Loucy (cell line): ENCODE data around the gene C8A.

ENCODE experiments used
- H2AFZ ChIP-seq: fragments of 200-600 bp; sonication (generic); 2 replicates; pipeline ENCODE4 v1.6.0; 2016; ENCODE audit warnings: antibody characterized with exemption, mild to moderate bottlenecking, low read length, moderate library complexity
- H3F3A ChIP-seq: fragments of 200-600 bp; 2 replicates; pipeline ENCODE4 v1.6.0; 2016; ENCODE audit warnings: antibody characterized with exemption, low read depth, mild to moderate bottlenecking
- H3K27me3 ChIP-seq: fragments of 200-600 bp; sonication (generic); 2 replicates; pipeline ENCODE4 v1.6.1; 2014; ENCODE audit warnings: low read length, mild to moderate bottlenecking; ENCODE audit not compliant: insufficient read depth, poor library complexity, severe bottlenecking
- H3K36me3 ChIP-seq: fragments of 200-600 bp; sonication (generic); 2 replicates; pipeline ENCODE4 v1.6.1; 2016; ENCODE audit warnings: low read length; ENCODE audit not compliant: insufficient read depth
- H3K4me1 ChIP-seq: fragments of 200-600 bp; sonication (generic); 2 replicates; pipeline ENCODE4 v1.5.1; 2014; ENCODE audit warnings: low read length, mild to moderate bottlenecking; ENCODE audit not compliant: insufficient read depth, poor library complexity, severe bottlenecking
- H3K4me2 ChIP-seq: fragments of 200-600 bp; sonication (generic); 2 replicates; pipeline ENCODE4 v1.6.0; 2014; ENCODE audit warnings: antibody characterized with exemption, low read length, low read depth, mild to moderate bottlenecking; ENCODE audit not compliant: poor library complexity, severe bottlenecking
- H3K4me3 ChIP-seq: fragments of 200-600 bp; sonication (generic); 2 replicates; pipeline ENCODE4 v1.5.1; 2014; ENCODE audit warnings: low read length, mild to moderate bottlenecking, mixed read lengths; ENCODE audit not compliant: poor library complexity, severe bottlenecking
- H3K79me2 ChIP-seq: fragments of 200-600 bp; sonication (generic); 2 replicates; pipeline ENCODE4 v1.6.1; 2014; ENCODE audit warnings: low read length; ENCODE audit not compliant: insufficient read depth
- H3K9ac ChIP-seq: fragments of 200-600 bp; sonication (generic); 2 replicates; pipeline ENCODE4 v1.6.0; 2014; ENCODE audit warnings: mild to moderate bottlenecking, low read depth, low read length, moderate library complexity; ENCODE audit not compliant: poor library complexity, severe bottlenecking
- H3K9me2 ChIP-seq: fragments of 200-600 bp; sonication (generic); replicated peaks from 2 replicates; pipeline ENCODE4 v1.6.1; 2016; ENCODE audit warnings: low read depth, low read length, mixed read lengths
- H3K9me3 ChIP-seq: fragments of 200-600 bp; sonication (generic); 2 replicates; pipeline ENCODE4 v1.6.1; 2014; ENCODE audit warnings: mild to moderate bottlenecking, antibody characterized with exemption, low read length, low read depth; ENCODE audit not compliant: insufficient read depth
- H4K20me1 ChIP-seq: fragments of 200-600 bp; sonication (generic); 2 replicates; pipeline ENCODE4 v1.6.0; 2014; ENCODE audit warnings: antibody characterized with exemption, low read length, mild to moderate bottlenecking; ENCODE audit not compliant: insufficient read depth, poor library complexity, severe bottlenecking
- EZH2phosphoT487 ChIP-seq: fragments of 200-600 bp; IDR thresholded peaks from 2 replicates; pipeline ENCODE4 v1.6.1; 2018; ENCODE audit warnings: antibody characterized with exemption, mild to moderate bottlenecking, moderate library complexity, borderline replicate concordance
- TF ChIP-seq, protein P1 (sequence below): fragments of 200-600 bp; sonication (generic); conservative IDR thresholded peaks from 2 replicates; pipeline ENCODE4 v1.5.1; 2014; ENCODE audit warnings: mild to moderate bottlenecking, antibody characterized with exemption, low read length

C8A gene

DNA sequence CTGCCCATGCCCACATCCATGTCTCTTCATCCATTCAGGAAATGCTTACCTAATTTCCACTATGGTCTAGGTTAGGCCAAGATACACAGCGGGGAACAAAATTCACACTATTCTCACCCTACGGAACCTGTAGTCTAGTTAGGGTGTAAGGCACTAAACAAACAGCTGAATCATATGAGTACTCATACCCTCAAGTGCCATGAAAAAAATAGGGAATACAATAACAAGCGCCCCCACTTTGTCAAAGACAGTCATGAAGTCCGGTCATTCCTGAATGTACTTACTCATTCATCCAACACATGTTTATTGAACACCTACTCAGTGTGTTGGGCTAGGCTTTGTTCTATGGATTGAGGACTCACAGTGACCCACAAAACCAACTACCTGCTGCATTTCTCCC is 29.2 kb upstream of the C8A start:
- no peaks in the 10 kb centered on the region for H4K20me1 ChIP-seq
- no peak overlapping the region for H3K4me3 ChIP-seq
- H2AFZ ChIP-seq = no peak overlapping the region
- TF ChIP-seq EZH2phosphoT487 = no peak
- TF ChIP-seq, protein P1, sequence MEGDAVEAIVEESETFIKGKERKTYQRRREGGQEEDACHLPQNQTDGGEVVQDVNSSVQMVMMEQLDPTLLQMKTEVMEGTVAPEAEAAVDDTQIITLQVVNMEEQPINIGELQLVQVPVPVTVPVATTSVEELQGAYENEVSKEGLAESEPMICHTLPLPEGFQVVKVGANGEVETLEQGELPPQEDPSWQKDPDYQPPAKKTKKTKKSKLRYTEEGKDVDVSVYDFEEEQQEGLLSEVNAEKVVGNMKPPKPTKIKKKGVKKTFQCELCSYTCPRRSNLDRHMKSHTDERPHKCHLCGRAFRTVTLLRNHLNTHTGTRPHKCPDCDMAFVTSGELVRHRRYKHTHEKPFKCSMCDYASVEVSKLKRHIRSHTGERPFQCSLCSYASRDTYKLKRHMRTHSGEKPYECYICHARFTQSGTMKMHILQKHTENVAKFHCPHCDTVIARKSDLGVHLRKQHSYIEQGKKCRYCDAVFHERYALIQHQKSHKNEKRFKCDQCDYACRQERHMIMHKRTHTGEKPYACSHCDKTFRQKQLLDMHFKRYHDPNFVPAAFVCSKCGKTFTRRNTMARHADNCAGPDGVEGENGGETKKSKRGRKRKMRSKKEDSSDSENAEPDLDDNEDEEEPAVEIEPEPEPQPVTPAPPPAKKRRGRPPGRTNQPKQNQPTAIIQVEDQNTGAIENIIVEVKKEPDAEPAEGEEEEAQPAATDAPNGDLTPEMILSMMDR = no peak
- no peaks in the 10 kb centered on the region for H3K27me3 ChIP-seq
- no peaks in the 10 kb centered on the region for H3K9me2 ChIP-seq
- no peak overlapping the region for H3K4me2 ChIP-seq
- H3K79me2 ChIP-seq = no peaks in the 10 kb centered on the region
- H3K36me3 ChIP-seq = no peaks in the 10 kb centered on the region
- no peak overlapping the region for H3K9ac ChIP-seq
- H3K4me1 ChIP-seq = no peaks in the 10 kb centered on the region
- H3K9me3 ChIP-seq = no peaks in the 10 kb centered on the region
- no peaks in the 10 kb centered on the region for H3F3A ChIP-seq

DNA sequence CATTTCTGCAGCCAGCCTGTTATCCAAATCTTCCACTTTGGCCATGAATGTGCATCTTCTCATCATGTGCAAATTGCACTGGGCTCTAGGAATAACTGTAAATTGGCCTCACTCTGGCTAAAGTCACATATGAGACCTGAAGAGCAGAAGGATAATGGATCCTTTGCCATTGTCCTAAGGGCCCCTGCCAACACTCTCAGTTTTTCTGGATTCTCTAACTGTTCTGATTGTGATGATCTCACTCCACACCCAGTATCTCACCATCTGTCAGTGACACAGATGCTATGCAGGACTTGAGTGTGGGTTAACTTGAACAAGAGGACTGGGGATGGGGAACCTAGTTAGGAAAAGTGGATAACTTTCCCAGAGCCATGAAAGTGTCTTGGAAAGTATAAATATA is 26.9 kb upstream of the C8A start:
- Histone ChIP-seq H2AFZ (no peak overlapping the region), H3K4me1 (no peaks in the 10 kb centered on the region), H3K9me3 (no peaks in the 10 kb centered on the region), H3K4me2 (no peak overlapping the region), H3K4me3 (no peak overlapping the region), H3K9me2 (no peaks in the 10 kb centered on the region), H3K79me2 (no peaks in the 10 kb centered on the region), H3K36me3 (no peaks in the 10 kb centered on the region), H3K9ac (no peak overlapping the region), H4K20me1 (no peaks in the 10 kb centered on the region), H3F3A (no peaks in the 10 kb centered on the region), H3K27me3 (no peaks in the 10 kb centered on the region)
- TF ChIP-seq EZH2phosphoT487 = no peak
- TF ChIP-seq, protein P1 = no peak

DNA sequence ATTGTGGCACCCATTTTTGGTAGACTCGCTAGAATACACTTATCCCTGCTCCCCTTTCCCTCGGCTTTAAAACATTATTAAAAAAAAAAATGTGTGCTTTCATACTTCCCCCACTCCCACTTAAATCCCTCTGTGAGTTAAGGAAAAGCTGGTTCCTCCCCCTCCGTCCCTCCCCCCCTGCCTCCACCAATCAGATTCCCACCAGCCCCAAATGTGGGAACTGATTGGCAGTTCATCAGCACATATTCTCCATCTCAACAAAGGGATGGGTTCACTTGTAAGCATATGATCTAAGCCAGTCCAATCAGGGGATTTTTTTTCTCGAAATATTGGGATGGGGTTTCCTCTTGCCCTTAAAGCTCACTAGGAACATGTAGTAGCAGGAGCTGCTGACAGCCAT is 24.5 kb upstream of the C8A start:
- H3K9me2 ChIP-seq = no peaks in the 10 kb centered on the region
- H3F3A ChIP-seq = no peaks in the 10 kb centered on the region
- H3K27me3 ChIP-seq = no peaks in the 10 kb centered on the region
- no peak overlapping the region for H3K4me2 ChIP-seq
- no peak overlapping the region for H3K9ac ChIP-seq
- H3K4me3 ChIP-seq = no peak overlapping the region
- H4K20me1 ChIP-seq = no peaks in the 10 kb centered on the region
- no peaks in the 10 kb centered on the region for H3K9me3 ChIP-seq
- TF ChIP-seq, protein P1 = no peak
- TF ChIP-seq EZH2phosphoT487 = no peak
- H3K36me3 ChIP-seq = no peaks in the 10 kb centered on the region
- H3K79me2 ChIP-seq = no peaks in the 10 kb centered on the region
- no peak overlapping the region for H2AFZ ChIP-seq
- H3K4me1 ChIP-seq = no peaks in the 10 kb centered on the region
